GM19397 (cell line): Measurements from ENCODE around the gene PXDN.
"Not testable (repeated sequence)": the region's sequence is repeated elsewhere in the genome, so short reads cannot be mapped to it uniquely, and the experiment has no call there.

Source experiments
- ATAC-seq: cut with Tn5 transposase; IDR thresholded peaks from one replicate; pipeline ENCODE4 v1.9.1; 2021; ENCODE audit warnings: mild to moderate bottlenecking, moderate library complexity; ENCODE audit not compliant: unreplicated experiment

Gene PXDN

GRCh38 chr2:1777781-1778180 lies 33.5 kb upstream of the PXDN start:
- no peak for ATAC-seq

- ATAC-seq, result no peak
These were observed 32.8 kb upstream of the PXDN start for GRCh38 chr2:1777156-1777555.

GRCh38 chr2:1775511-1776035 lies 31.3 kb upstream of the PXDN start:
- no peak for ATAC-seq

GRCh38 chr2:1774929-1775328 lies 30.6 kb upstream of the PXDN start:
- no peak for ATAC-seq

- ATAC-seq, result no peak
These were observed 29.6 kb upstream of the PXDN start for GRCh38 chr2:1773883-1774282.

GRCh38 chr2:1772471-1773267 lies 28.4 kb upstream of the PXDN start:
- ATAC-seq, result no peak

GRCh38 chr2:1771626-1772280 lies 27.4 kb upstream of the PXDN start:
- ATAC-seq, result no peak

- ATAC-seq, result no peak
These were observed 26.5 kb upstream of the PXDN start for GRCh38 chr2:1770566-1771380.

GRCh38 chr2:1769703-1770422 lies 25.5 kb upstream of the PXDN start:
- peak; percentile 64 for ATAC-seq

- ATAC-seq, result no peak
These were observed 23.8 kb upstream of the PXDN start for GRCh38 chr2:1767939-1768691.

GRCh38 chr2:1766851-1767811 lies 22.8 kb upstream of the PXDN start:
- ATAC-seq, result no peak

GRCh38 chr2:1766425-1766824 lies 22.1 kb upstream of the PXDN start:
- no peak for ATAC-seq

- not testable (repeated sequence) for ATAC-seq
These were observed 20.9 kb upstream of the PXDN start for GRCh38 chr2:1765201-1765600.

- no peak for ATAC-seq
These were observed 15.3 kb upstream of the PXDN start for GRCh38 chr2:1759611-1759930.

GRCh38 chr2:1758774-1759610 lies 14.7 kb upstream of the PXDN start:
- ATAC-seq, result no peak

GRCh38 chr2:1758171-1758570 lies 13.9 kb upstream of the PXDN start:
- no peak for ATAC-seq

- no peak for ATAC-seq
These were observed 13.3 kb upstream of the PXDN start for GRCh38 chr2:1757567-1757966.

GRCh38 chr2:1757146-1757545 lies 12.8 kb upstream of the PXDN start:
- ATAC-seq, result not testable (repeated sequence)
